HEK293 (cell line): Measurements from ENCODE around the gene WDR38.

Experiments
- CTCF ChIA-PET: fragments of 350-600 bp; formaldehyde crosslinking; extraction: SDS; loops from one replicate; lab custom pipeline; 2021; ENCODE audit warnings: antibody characterized with exemption; lab: Yijun Ruan, JAX
- POLR2A ChIA-PET: fragments of 300-600 bp; formaldehyde crosslinking; extraction: SDS; loops from one replicate; lab custom pipeline; 2020; ENCODE audit warnings: antibody characterized with exemption, inconsistent platforms; lab: Yijun Ruan, JAX
- H3K27ac ChIP-seq: fragments of 200-500 bp; sonication (Bioruptor generic); 2 replicates; pipeline ENCODE4 v1.5.1; 2014; ENCODE audit warnings: low read depth, low read length, control low read depth, inconsistent platforms; ENCODE audit errors: extremely low read depth
- H3K36me3 ChIP-seq, 2 experiments: fragments of 200-500 bp in 1 of 2; sonication (Bioruptor generic) in 1 of 2; 1 replicate in 1 of 2; 2 replicates in 1 of 2; pipeline ENCODE4 v1.5.1; 2014 to 2017; ENCODE audit warnings: inconsistent platforms in 2 of 2, low read length in 2 of 2; ENCODE audit not compliant: control insufficient read depth in 2 of 2, insufficient read depth in 1 of 2
- H3K4me1 ChIP-seq: fragments of 200-500 bp; sonication (Bioruptor generic); 2 replicates; pipeline ENCODE4 v1.5.1; 2014; ENCODE audit warnings: mild to moderate bottlenecking, low read length, inconsistent platforms; ENCODE audit not compliant: control insufficient read depth, insufficient read depth
- H3K4me3 ChIP-seq: 2 replicates; pipeline ENCODE4 v1.5.1; 2011; ENCODE audit warnings: low read depth, mild to moderate bottlenecking, control low read depth, low read length, moderate library complexity
- H3K9me3 ChIP-seq: fragments of 200-500 bp; sonication (Bioruptor generic); 2 replicates; pipeline ENCODE4 v1.5.1; 2014; ENCODE audit warnings: low read depth, low read length, inconsistent platforms; ENCODE audit not compliant: control insufficient read depth, insufficient read depth
- BCL6B ChIP-seq: fragments of 450-650 bp; formaldehyde crosslinking; IDR thresholded peaks from 2 replicates; pipeline ENCODE4 v1.5.1; 2017; ENCODE audit warnings: missing biosample characterization, missing genetic modification characterization
- ELK4 ChIP-seq: IDR thresholded peaks from 2 replicates; pipeline ENCODE4 v1.6.1; 2011; ENCODE audit warnings: mild to moderate bottlenecking, low read depth, low read length, borderline replicate concordance
- HOXD13 ChIP-seq: sonication (generic); formaldehyde crosslinking; IDR thresholded peaks from 2 replicates; pipeline ENCODE4 v1.8.0; 2022; ENCODE audit warnings: missing genetic modification reagents, borderline replicate concordance
- KLF1 ChIP-seq: fragments of 450-650 bp; formaldehyde crosslinking; IDR thresholded peaks from 2 replicates; pipeline ENCODE4 v1.5.1; 2016; ENCODE audit warnings: missing biosample characterization, missing genetic modification characterization
- KLF17 ChIP-seq: fragments of 450-650 bp; formaldehyde crosslinking; IDR thresholded peaks from 2 replicates; pipeline ENCODE4 v1.5.1; 2016; ENCODE audit warnings: missing biosample characterization, missing genetic modification characterization
- MEIS1 ChIP-seq: sonication (generic); formaldehyde crosslinking; IDR thresholded peaks from 2 replicates; pipeline ENCODE4 v1.8.1; 2022; ENCODE audit warnings: missing genetic modification reagents, mild to moderate bottlenecking, borderline replicate concordance
- PRDM2 ChIP-seq: fragments of 450-650 bp; formaldehyde crosslinking; IDR thresholded peaks from 2 replicates; pipeline ENCODE4 v1.5.1; 2016; ENCODE audit warnings: missing biosample characterization, missing genetic modification characterization, borderline replicate concordance
- SALL2 ChIP-seq: fragments of 450-650 bp; formaldehyde crosslinking; IDR thresholded peaks from 2 replicates; pipeline ENCODE4 v1.5.0; 2017; ENCODE audit warnings: missing biosample characterization, mild to moderate bottlenecking, missing genetic modification characterization, borderline replicate concordance
- TSHZ1 ChIP-seq: fragments of 450-650 bp; formaldehyde crosslinking; IDR thresholded peaks from 2 replicates; pipeline ENCODE4 v1.5.1; 2016; ENCODE audit warnings: missing biosample characterization, missing genetic modification characterization, borderline replicate concordance
- ZFP41 ChIP-seq: fragments of 450-650 bp; formaldehyde crosslinking; IDR thresholded peaks from 2 replicates; pipeline ENCODE4 v1.5.1; 2016; ENCODE audit warnings: missing biosample characterization, missing genetic modification characterization, borderline replicate concordance
- ZFP69B ChIP-seq: fragments of 450-650 bp; formaldehyde crosslinking; IDR thresholded peaks from 2 replicates; pipeline ENCODE4 v1.5.1; 2016; ENCODE audit warnings: missing biosample characterization, missing genetic modification characterization
- ZNF214 ChIP-seq: fragments of 450-650 bp; formaldehyde crosslinking; IDR thresholded peaks from 2 replicates; pipeline ENCODE4 v1.5.1; 2017; ENCODE audit warnings: missing biosample characterization, mild to moderate bottlenecking, missing genetic modification characterization, borderline replicate concordance
- ZNF223 ChIP-seq: fragments of 450-650 bp; formaldehyde crosslinking; IDR thresholded peaks from 2 replicates; pipeline ENCODE4 v1.5.1; 2016; ENCODE audit warnings: missing biosample characterization, missing genetic modification characterization
- ZNF292 ChIP-seq: fragments of 450-650 bp; formaldehyde crosslinking; IDR thresholded peaks from 2 replicates; pipeline ENCODE4 v1.5.1; 2016; ENCODE audit warnings: low read depth, missing biosample characterization, missing genetic modification characterization, borderline replicate concordance
- ZNF366 ChIP-seq: fragments of 450-650 bp; formaldehyde crosslinking; conservative IDR thresholded peaks from 2 replicates; pipeline ENCODE4 v1.5.1; 2016; ENCODE audit warnings: missing biosample characterization, missing genetic modification characterization
- ZNF521 ChIP-seq: fragments of 450-650 bp; formaldehyde crosslinking; IDR thresholded peaks from 2 replicates; pipeline ENCODE4 v1.5.1; 2017; ENCODE audit warnings: missing biosample characterization, mild to moderate bottlenecking, missing genetic modification characterization
- ZNF626 ChIP-seq: fragments of 450-650 bp; sonication (Bioruptor Pico); formaldehyde crosslinking; IDR thresholded peaks from 2 replicates; pipeline ENCODE4 v1.5.1; 2018; ENCODE audit warnings: missing biosample characterization, missing genetic modification characterization, inconsistent platforms
- ZNF664 ChIP-seq: fragments of 450-650 bp; formaldehyde crosslinking; IDR thresholded peaks from 2 replicates; pipeline ENCODE4 v1.5.1; 2016; ENCODE audit warnings: missing biosample characterization, missing genetic modification characterization
- ZNF701 ChIP-seq: fragments of 450-650 bp; formaldehyde crosslinking; IDR thresholded peaks from 2 replicates; pipeline ENCODE4 v1.5.1; 2016; ENCODE audit warnings: missing biosample characterization, missing genetic modification characterization

Gene WDR38

GRCh38 chr9:124841075-124841821, 12.0 kb upstream of the WDR38 start:
- no peaks in the 10 kb centered on the region for H3K4me1 ChIP-seq
- POLR2A ChIA-PET = interaction anchor here (0.8 to 1.7 kb wide), 5 partner anchors 11 to 21 kb away, joined by 3 to 6 read pairs (median 3); partner anchors contain the start of genes ARPC5L and RPL35
- CTCF ChIA-PET = interaction anchor here (0.6 to 31.1 kb wide), 24 partner anchors 7 to 537 kb away, joined by 3 to 1257 read pairs (median 6); partner anchors contain the start of genes ARPC5L, NR6A1, OLFML2A and RPL35
- no peaks in the 10 kb centered on the region for H3K36me3 ChIP-seq
- no peak overlapping the region for H3K27ac ChIP-seq
- no peaks in the 10 kb centered on the region for H3K9me3 ChIP-seq
- TF ChIP-seq ZNF366 (0 out of 2 replicates have a peak, but pooled peaks have one; percentile 17), MEIS1 (CRISPR knock-in tag) (no peak), KLF1 (tag by site-specific recombination) (peak; percentile 88), ZNF223 (tag by site-specific recombination) (no peak), ZNF664 (tag by site-specific recombination) (no peak), PRDM2 (tag by site-specific recombination) (no peak), ZNF292 (no peak), KLF17 (tag by site-specific recombination) (peak; percentile 60; the same call in 1 of the 2 replicates), ZNF626 (tag by site-specific recombination) (no peak), HOXD13 (CRISPR knock-in tag) (no peak), BCL6B (tag by site-specific recombination) (no peak), ZFP41 (tag by site-specific recombination) (no peak)
- H3K4me3 ChIP-seq = no peak overlapping the region

- Histone ChIP-seq H3K36me3 (no peaks in the 10 kb centered on the region), H3K27ac (no peak overlapping the region), H3K4me3 (no peak overlapping the region), H3K4me1 (no peaks in the 10 kb centered on the region), H3K9me3 (no peaks in the 10 kb centered on the region)
- ChIA-PET CTCF (interaction anchor here (0.6 to 31.1 kb wide), 3 partner anchors 10 to 68 kb away, joined by 3 to 1257 read pairs (median 154); partner anchors contain the start of genes NR6A1, OLFML2A and WDR38), POLR2A (interaction anchor here (0.7 to 1.1 kb wide), 2 partner anchors 15 to 66 kb away, joined by 3 read pairs; no protein-coding TSS in a partner anchor)
- TF ChIP-seq ZNF521 (tag by site-specific recombination) = no peak
- TF ChIP-seq ELK4 = no peak
- no peak for TF ChIP-seq SALL2 (tag by site-specific recombination)
- TF ChIP-seq ZFP69B (tag by site-specific recombination) = 0 out of 2 replicates have a peak, but pooled peaks have one; percentile 50
- TF ChIP-seq ZNF214 (tag by site-specific recombination) = no peak
- no peak for TF ChIP-seq ZNF701 (tag by site-specific recombination)
- TF ChIP-seq ZFP41 (tag by site-specific recombination) = no peak
- no peak for TF ChIP-seq TSHZ1 (tag by site-specific recombination)
Measured at GRCh38 chr9:124843456-124844034, 9.7 kb upstream of the WDR38 start.
